ENCODE results near the gene CRELD2.

CRELD2 gene

GRCh38 chr22:49975543-49976389, 57.3 kb downstream of the CRELD2 start:
- Histone ChIP-seq H3K9ac (ENCODE audit: low read depth, low read length) (no peak overlapping the region), H3K27me3 (ENCODE audit: control insufficient read depth, insufficient read depth, low read length) (peaks cover 11% of the 10 kb centered on the region), H3K36me3 (ENCODE audit: control insufficient read depth, insufficient read depth, low read length) (no peaks in the 10 kb centered on the region), H3K9me3 (ENCODE audit: control insufficient read depth, insufficient read depth, low read length) (no peaks in the 10 kb centered on the region), H3K4me3 (ENCODE audit: low read depth, low read length) (no peak overlapping the region), H3K4me1 (ENCODE audit: control insufficient read depth, insufficient read depth, low read length) (no peaks in the 10 kb centered on the region)

GRCh38 chr22:49976439-49977175, 58.2 kb downstream of the CRELD2 start:
- H3K9me3 ChIP-seq (ENCODE audit: control insufficient read depth, insufficient read depth, low read length) = no peaks in the 10 kb centered on the region
- no peak overlapping the region for H3K9ac ChIP-seq (ENCODE audit: low read depth, low read length)
- no peaks in the 10 kb centered on the region for H3K36me3 ChIP-seq (ENCODE audit: control insufficient read depth, insufficient read depth, low read length)
- peaks cover 11% of the 10 kb centered on the region for H3K27me3 ChIP-seq (ENCODE audit: control insufficient read depth, insufficient read depth, low read length)
- H3K4me3 ChIP-seq (ENCODE audit: low read depth, low read length) = no peak overlapping the region
- H3K4me1 ChIP-seq (ENCODE audit: control insufficient read depth, insufficient read depth, low read length) = no peaks in the 10 kb centered on the region
